Measurements from ENCODE around the gene PDLIM7. TPM values are rescaled to one million over a fixed set of nuclear protein-coding genes. Genes with fewer than 3 reads are reported as not detected.

The PDLIM7 gene
- total and polyA plus RNA-seq, 7 donors, result 7.2 to 923 (median 274) TPM

DNA sequence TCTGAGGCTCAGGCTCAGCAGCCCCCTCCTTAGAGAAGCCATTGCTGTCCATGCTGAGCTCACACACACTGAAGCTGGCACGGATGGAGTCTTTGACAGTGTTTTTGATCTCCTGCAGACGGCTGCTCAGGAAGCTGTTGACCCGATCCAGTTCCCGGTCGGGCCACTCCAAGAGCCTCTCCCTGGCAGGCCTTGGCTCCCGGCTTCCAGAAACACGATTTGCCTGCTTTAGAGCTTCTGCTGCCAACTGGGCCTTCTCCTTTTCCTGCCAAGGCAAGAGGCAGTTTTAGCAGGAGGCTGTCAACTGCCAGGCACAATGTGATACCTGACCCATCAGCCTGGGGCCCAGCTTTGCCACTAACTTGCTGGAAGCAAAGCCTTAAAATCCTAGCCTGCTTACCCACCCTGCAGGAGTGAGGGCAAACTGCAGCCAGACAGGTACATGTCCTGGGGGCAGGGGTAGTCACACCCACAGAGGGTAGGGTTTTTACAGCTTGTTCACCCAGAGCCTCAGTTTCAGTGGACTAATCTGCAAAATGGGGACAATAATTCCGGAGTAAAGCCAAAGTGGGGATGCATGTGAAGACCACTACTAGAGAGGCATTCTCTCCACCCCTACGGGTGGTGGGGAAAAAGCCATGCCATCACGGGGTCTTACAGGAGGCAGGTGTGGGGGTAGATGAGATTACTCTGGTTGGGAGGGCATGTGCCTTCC is 27.7 kb upstream of the PDLIM7 start:
- Histone ChIP-seq H3K36me3 (peaks cover 51 to 99% (median 74%) of the 10 kb centered on the region in 4 donors), H3K27ac (peak overlapping the region in 1 of 4 donors; percentile 13), H3K4me1 (peaks cover 0 to 2% (median under 1%) of the 10 kb centered on the region in 4 donors), H3K9me3 (no peaks in the 10 kb centered on the region), H3K27me3 (no peaks in the 10 kb centered on the region), H3K4me3 (no peak overlapping the region)
- DNase-seq, result peak; percentile 60
- 94% methylated on average over 10 of the region's 10 CpGs for WGBS, 2 donors
- TF ChIP-seq EP300 (IDR thresholded peaks at IDR 0.05), result no peak
- TF ChIP-seq, protein P1, sequence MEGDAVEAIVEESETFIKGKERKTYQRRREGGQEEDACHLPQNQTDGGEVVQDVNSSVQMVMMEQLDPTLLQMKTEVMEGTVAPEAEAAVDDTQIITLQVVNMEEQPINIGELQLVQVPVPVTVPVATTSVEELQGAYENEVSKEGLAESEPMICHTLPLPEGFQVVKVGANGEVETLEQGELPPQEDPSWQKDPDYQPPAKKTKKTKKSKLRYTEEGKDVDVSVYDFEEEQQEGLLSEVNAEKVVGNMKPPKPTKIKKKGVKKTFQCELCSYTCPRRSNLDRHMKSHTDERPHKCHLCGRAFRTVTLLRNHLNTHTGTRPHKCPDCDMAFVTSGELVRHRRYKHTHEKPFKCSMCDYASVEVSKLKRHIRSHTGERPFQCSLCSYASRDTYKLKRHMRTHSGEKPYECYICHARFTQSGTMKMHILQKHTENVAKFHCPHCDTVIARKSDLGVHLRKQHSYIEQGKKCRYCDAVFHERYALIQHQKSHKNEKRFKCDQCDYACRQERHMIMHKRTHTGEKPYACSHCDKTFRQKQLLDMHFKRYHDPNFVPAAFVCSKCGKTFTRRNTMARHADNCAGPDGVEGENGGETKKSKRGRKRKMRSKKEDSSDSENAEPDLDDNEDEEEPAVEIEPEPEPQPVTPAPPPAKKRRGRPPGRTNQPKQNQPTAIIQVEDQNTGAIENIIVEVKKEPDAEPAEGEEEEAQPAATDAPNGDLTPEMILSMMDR (IDR thresholded peaks at IDR 0.05), result no peak
- TF ChIP-seq POLR2AphosphoS5 (IDR thresholded peaks at IDR 0.05), result no peak
- no peak for TF ChIP-seq POLR2A (IDR thresholded peaks at IDR 0.05)
- intact Hi-C loops (cut with DNase I), result no loop called here

DNA sequence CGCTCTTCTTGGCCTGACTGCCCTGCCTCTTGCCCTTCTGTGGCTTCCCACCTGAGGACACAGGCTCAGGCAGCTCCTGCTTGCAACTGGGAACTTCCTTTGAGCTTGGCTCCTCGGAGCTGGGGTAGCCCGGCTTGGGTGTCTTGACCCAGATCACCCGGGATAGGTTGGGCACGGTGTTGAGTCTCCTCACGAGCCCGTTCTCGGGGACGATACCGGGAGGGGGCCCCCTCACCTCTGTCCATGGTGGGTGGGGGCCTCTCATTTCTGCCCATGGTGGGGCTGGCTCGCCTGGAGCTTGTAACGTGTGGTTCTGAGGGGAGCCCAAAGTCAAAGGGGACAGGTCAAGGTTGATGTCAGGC is 27.1 kb upstream of the PDLIM7 start:
- no peak overlapping the region for H3K27ac ChIP-seq

DNA sequence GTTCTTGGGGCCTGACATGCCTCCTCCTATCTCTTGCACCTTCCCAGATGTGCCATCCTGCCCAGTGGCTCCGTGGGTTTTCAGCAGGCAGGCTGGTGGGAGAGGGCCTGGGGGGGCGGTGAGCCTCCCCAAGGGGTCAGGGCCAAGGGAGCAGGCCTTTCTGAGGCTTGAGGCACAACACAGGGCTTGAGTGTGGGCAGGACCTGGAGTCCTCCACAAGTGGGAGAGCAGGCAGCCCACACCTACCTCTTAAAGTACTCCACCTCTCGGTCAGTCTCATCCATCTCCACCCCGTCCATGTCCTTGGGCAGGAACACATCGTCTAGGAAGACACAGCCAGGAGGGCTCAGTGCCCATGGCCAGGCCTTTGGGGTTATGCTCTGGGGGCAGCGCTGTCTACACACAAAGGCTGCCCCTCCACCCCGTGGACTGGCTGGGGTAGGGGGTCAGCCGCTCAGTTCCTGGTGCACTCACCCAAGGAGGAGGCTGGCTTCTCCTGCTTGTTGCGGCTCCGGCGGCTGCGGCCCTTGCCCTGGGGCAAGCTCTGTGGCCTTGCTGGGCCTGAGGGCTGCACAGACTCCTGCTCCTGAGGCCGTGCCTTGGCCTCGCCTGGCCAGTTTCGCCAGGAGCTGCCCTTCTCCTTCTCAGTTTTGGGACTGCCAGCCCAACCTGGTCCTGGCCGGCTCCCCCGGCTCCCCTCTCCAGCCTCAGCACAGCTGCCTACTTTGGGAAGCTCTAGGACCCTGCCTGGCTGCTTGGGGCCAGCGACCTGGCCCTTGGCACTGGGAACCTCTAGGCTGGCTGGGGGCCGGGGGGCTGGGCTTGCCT is 26.5 kb upstream of the PDLIM7 start:
- no peak overlapping the region for H3K4me3 ChIP-seq
- intact Hi-C loops (cut with DNase I), result no loop called here
- TF ChIP-seq, protein P1 (IDR thresholded peaks at IDR 0.05), result no peak
- TF ChIP-seq POLR2AphosphoS5 (IDR thresholded peaks at IDR 0.05) (no peak), EP300 (IDR thresholded peaks at IDR 0.05) (no peak), POLR2A (IDR thresholded peaks at IDR 0.05) (no peak)
- no peaks in the 10 kb centered on the region for H3K27me3 ChIP-seq
- WGBS, 2 donors, result 96 to 97% methylated on average over 19 of the region's 19 CpGs
- peaks cover 50 to 99% (median 73%) of the 10 kb centered on the region in 4 donors for H3K36me3 ChIP-seq
- DNase-seq, result peak; percentile 56
- H3K27ac ChIP-seq, result no peak overlapping the region
- H3K9me3 ChIP-seq, result no peaks in the 10 kb centered on the region
- H3K4me1 ChIP-seq, result peaks cover 0 to 12% (median 3%) of the 10 kb centered on the region in 4 donors

More for the DNA sequence above, 27.1 kb upstream of the PDLIM7 start:
- Histone ChIP-seq H3K36me3 (peaks cover 52 to 99% (median 76%) of the 10 kb centered on the region in 4 donors), H3K9me3 (no peaks in the 10 kb centered on the region), H3K4me1 (peaks cover 0 to 6% (median 0%) of the 10 kb centered on the region in 4 donors), H3K4me3 (no peak overlapping the region), H3K27me3 (no peaks in the 10 kb centered on the region)
- DNase-seq, result peak; percentile 65
- no peak for TF ChIP-seq EP300 (IDR thresholded peaks at IDR 0.05)
- no peak for TF ChIP-seq POLR2AphosphoS5 (IDR thresholded peaks at IDR 0.05)
- TF ChIP-seq POLR2A (IDR thresholded peaks at IDR 0.05), result no peak
- TF ChIP-seq, protein P1 (IDR thresholded peaks at IDR 0.05), result no peak
- WGBS, 2 donors, result 94 to 95% methylated on average over 12 of the region's 12 CpGs
- intact Hi-C loops (cut with DNase I), result no loop called here

DNA sequence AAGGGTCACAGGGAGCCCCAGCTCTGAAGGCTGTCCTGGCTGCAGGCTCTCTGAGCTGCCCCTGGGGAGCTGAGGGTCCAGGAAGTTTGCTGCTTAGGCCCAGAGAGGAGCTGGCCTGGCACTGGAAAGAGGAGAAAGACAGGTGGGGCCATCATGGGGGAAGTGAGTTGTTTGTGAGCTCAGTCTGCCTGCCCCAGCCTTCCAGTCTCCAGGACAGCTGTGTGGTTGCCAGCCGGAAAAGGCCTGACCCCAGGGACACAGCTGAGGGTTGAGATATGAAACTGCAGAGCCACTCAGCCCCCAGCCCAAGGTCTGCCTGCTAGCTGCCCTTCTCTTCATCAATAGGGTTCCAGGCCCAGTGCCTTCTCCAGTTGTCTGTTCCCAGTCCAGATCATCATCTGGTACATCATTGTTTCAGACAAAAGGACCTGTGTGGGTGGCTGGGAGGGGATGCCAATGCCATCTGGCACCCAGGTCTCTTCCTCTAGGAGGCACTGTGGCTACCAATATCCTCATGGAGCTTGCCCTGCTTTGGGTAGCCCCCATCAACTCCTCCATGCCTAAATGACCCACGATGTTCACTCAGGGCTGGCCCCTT is 23.6 kb upstream of the PDLIM7 start:
- intact Hi-C loops (cut with DNase I), result no loop called here
- Histone ChIP-seq H3K4me3 (no peak overlapping the region), H3K36me3 (peaks cover 32 to 69% (median 52%) of the 10 kb centered on the region in 4 donors), H3K27ac (no peak overlapping the region), H3K27me3 (no peaks in the 10 kb centered on the region), H3K4me1 (peaks cover 0 to 22% (median 8%) of the 10 kb centered on the region in 4 donors), H3K9me3 (no peaks in the 10 kb centered on the region)
- DNase-seq, result no peak
- 78 to 84% methylated on average over 2 of the region's 2 CpGs for WGBS, 2 donors
- TF ChIP-seq EP300 (IDR thresholded peaks at IDR 0.05) (no peak), POLR2AphosphoS5 (IDR thresholded peaks at IDR 0.05) (no peak), POLR2A (IDR thresholded peaks at IDR 0.05) (no peak)
- TF ChIP-seq, protein P1 (IDR thresholded peaks at IDR 0.05), result no peak
